GM21619 (cell line): ENCODE measurements around the gene ESF1.
A peak's percentile ranks its signal among the peaks of the same experiment; 100 is the strongest.

Experiments
- ATAC-seq: cut with Tn5 transposase; IDR thresholded peaks from one replicate; pipeline ENCODE4 v1.9.1; 2021; ENCODE audit not compliant: unreplicated experiment

ESF1 gene

DNA sequence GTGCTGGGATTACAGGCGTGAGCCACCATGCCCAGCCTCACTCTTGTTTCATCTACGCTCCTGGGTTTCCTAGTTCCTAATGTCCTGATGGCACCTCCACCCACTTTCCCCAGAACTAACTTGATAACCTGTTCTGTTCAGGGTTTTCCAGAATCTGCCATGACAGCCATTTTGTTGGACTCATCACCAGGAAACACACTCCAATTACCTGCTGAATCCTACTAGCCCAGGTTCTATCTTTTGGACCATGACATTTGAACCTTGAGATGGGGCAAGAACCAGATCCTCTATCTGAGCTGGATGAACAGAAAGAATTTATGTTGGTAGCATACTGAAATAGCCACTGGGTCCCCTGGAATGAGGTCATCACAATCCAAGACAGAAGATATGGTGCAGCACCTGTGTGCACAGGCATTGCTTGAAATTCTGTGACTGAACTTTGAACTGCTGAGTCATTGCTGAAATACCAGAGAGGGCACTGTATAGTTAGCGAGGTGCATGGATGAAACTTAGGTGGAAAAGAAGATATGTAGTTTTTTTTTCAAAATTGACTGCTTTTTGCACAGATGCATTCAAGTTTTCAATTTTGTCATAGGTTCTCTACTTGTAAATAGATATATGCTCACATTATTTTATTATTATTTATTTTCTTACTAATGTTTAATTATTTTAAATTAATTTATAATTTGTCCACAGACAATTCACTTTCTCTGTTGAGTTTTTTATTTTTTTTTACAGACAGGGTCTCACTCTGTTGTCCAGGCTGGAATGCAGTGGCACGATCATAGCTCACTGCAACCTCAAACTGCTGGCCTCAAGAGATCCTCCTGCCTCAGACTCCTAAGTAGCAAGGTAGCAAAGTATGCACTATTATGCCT, 103.2 kb downstream of the ESF1 start:
- ATAC-seq: peak; percentile 68

DNA sequence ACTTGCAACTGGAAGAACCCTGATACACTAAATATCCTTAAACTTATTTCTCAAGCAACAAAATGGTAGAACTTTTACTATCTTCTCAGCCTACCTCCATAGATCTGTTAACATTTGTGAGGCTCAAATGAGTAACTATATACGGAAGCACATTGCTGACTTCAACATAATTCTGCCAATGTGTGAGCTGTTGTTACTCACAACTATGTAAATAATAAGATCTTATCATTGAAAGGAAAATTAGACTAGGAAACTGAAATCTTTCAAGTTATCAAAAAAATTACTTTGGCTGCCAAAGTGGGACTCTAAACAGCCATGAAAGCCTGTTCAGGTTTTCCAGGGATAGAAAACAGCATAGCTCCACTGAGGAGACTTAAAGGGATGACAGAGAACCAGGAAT, 105.8 kb downstream of the ESF1 start:
- ATAC-seq: no peak

DNA sequence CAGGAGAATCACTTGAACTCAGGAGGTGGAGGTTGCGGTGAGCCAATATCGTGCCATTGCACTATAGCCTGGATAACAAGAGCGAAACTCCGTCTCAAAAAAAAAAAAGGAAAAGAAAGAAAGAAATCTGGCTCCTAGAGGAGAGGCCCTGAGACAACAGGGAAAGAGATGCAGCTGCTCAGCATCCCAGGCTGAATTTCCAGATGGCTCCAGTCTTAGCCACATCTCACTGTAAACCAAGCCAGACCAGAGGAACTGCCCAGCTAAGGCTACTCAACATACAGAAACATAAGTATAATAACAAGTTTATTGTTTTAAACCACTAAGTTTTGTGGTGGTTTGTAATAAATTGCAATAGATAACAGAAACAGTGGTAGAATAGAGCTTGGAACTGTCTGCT, 107.5 kb downstream of the ESF1 start:
- no peak for ATAC-seq

DNA sequence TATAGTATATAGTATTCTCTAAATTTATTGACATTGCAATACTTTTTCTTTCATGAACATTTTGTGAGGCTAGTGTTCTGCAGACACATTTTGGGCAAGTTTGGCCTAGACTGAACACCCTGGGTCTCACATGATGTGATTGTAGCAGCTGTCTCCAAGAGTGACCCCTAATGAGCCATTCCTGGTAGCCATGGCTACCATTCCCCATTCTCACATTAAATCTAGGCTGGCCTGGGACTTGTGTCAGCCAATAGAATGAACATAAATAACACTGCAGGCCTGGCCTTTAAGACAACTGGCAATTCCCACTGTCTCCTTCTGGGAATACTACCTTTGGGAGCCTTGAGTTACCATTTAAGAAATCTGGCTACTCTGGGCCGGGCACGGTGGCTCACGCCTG, 108.0 kb downstream of the ESF1 start:
- ATAC-seq: no peak

DNA sequence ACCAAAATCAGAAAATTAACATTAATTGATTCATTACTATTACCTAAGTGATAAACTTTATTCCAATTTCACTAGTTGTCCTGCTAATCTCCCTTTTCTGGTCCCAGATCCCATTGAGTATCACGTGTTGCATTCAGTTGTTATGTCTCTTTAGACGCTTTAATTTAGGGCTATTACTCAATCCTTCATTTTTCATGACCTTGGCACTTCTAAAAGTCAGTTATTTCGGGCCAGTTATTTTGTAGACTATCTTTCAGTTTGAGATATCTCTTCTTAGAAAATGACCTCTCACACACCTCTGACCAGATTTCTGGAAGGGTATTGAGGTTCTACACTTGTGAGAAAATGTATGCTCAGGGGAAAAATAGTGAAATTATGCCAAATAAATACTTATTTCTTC, 112.0 kb downstream of the ESF1 start:
- ATAC-seq: no peak

DNA sequence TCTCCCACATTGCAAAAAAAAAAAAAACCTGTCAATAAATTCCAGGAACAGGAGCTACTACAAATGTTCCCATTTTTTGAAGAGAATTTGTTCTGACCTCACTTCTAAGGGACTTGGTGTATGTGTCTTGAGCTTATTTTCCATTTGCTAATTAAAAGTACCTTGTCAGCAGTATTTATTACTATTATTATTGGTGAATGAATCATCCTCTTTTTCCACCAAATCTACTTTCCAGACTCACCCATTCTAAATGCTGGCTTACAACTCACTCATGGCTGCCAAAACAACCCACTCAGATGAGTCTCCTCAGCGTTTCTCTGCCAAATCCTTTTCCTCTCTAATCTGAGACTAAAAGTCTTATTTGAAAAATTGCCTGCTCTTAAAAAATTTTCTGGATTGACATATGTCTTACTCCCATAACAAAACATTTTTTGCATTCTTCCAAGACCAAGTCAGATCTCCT, 112.8 kb downstream of the ESF1 start:
- no peak for ATAC-seq

DNA sequence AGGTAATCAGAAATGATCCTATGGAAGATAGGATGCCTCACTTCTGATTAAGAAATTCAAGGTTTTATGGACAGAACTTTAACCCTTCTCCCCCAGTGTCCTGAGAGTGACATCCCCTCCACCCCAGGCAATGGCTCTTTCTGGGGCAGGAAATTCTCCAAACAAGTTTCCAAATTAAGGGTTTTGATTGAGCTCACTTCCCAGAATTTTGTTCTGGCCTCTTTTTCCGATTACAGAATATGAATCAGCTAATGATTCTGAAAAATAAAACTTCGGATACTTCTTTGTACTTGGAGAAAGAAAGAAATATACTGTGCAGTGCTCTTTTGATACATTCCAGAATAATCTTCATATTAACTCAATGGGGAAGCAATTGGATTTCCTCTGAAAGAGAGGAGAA, 113.2 kb downstream of the ESF1 start:
- ATAC-seq: no peak

DNA sequence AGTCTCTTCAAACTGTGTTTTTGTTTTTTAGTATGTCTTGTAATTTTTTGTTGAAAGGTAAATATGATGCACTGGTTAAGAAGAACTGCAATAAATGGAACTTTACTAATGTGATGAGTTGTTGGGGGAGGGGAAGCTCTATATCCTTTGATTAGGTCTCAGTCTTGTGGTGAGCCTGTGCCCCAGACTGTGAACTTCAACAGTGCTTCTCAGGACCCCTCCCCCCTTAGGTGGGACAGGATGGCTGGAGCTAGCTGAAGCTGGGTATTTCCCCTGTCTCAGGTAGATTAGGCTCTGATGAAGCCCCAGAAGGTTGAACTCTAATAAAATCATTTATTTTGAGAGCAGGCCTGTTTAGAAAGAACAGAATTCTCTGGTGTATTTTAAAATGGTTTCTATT, 114.6 kb downstream of the ESF1 start:
- no peak for ATAC-seq

DNA sequence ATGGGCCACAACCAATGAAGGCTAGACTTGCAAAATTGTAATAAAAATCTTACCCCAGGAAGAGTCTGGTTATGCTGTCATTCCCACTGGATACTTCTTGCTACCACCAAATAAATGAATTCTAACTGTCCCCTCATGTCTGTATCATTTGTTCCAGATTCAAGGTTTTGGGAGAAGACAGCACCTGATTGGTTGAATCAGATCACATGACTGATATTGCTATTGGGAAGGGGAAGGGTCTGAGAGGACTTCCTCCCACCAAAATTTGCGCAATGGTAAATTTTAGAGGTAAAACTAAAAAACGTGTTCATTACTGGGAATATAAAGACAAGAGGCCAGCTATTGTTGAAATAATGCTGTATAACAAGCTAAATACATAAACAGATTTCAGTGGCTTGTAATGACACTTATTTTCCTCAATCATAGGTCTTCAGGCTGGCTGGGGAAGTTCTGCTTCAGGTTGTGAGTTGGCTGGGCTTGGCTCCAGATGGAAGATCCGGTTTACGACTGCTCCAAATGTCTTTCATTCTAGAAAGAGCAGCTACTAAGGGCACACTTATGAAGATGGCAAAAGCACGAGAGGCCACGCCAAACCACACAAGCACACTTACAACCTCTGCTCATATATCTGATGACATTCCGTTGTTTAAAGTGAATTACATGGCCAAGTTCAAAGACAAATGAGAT, 118.9 kb downstream of the ESF1 start:
- ATAC-seq: no peak
